Measurements from ENCODE around the gene ZNF766. TPM values are rescaled to one million over a fixed set of nuclear protein-coding genes. Genes with fewer than 3 reads are reported as not detected.

The ZNF766 gene
- total and polyA plus RNA-seq, 2 of the 8 experiments (the other 6 are each of a cell fraction or from before 2014, with no cell fraction given), result 8.3 to 31.9 TPM

DNA sequence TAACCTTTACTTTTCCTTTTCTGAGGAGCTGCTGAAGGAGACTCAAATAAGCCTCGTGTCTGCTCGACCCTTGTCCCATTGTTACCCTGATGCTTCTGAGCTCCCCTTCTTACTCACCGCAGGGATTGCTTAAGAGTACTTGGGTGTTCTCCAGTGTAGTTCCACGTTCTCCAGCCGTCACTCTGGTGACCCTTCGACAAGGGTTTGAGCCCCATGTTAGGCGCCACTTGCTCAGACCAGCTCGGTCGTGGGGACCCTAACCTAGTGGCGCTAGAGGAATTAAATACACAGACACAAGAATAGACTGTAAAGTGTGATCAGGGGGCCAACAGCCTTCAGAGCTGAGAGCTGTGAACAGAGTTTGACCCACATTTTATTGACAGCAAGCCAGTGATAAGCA is 37.9 kb downstream of the ZNF766 start:
- WGBS, 2 experiments (ENCODE audit: extremely low coverage in 1 of 2, insufficient coverage in 1 of 2, insufficient read length in 1 of 2, insufficient replicate concordance in 2 of 2, low coverage in 1 of 2, low lambda C conversion rate in 2 of 2, missing lambda C conversion rate in 1 of 2), result 97% methylated on average over 10 of the region's 10 CpGs; no CpG with 5 or more reads in 1 of the 2 experiments
- H3K4me2 ChIP-seq (ENCODE audit: insufficient read depth in 1 of 2, low read depth in 2 of 2, low read length in 2 of 2), result no peak overlapping the region
- TF ChIP-seq, protein P1, sequence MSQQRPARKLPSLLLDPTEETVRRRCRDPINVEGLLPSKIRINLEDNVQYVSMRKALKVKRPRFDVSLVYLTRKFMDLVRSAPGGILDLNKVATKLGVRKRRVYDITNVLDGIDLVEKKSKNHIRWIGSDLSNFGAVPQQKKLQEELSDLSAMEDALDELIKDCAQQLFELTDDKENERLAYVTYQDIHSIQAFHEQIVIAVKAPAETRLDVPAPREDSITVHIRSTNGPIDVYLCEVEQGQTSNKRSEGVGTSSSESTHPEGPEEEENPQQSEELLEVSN (IDR thresholded peaks at IDR 0.05), result no peak
- no peak for TF ChIP-seq CHD2 (IDR thresholded peaks at IDR 0.05; ENCODE audit: low read length)
- TF ChIP-seq CBX5 (IDR thresholded peaks at IDR 0.05; ENCODE audit: low read depth, low read length), result no peak

More for the DNA sequence above, 37.9 kb downstream of the ZNF766 start:
- no peak overlapping the region for H3K14ac ChIP-seq (ENCODE audit: insufficient read length)
- no peak overlapping the region for H2AFZ ChIP-seq (ENCODE audit: low read length)
- no peak overlapping the region for H4K8ac ChIP-seq (ENCODE audit: extremely low read depth, insufficient read depth, low read length)
- FAIRE-seq (no peak), DNase-seq (ENCODE audit: low read depth in 1 of 2, low spot score in 2 of 2) (peak in 1 of 2 experiments; percentile 53)
- no peak overlapping the region for H2BK15ac ChIP-seq (ENCODE audit: low read length)
- CTCF ChIA-PET (ENCODE audit: partially characterized antibody), result interaction anchor here (0.9 to 1.8 kb wide), 3 partner anchors 26 to 59 kb away, joined by 3 to 6 read pairs (median 3); no protein-coding TSS in a partner anchor
- H3K36me3 ChIP-seq (ENCODE audit: control insufficient read depth in 2 of 4, insufficient read depth in 4 of 4, low read length in 3 of 4), result peaks cover 4 to 88% (median 47%) of the 10 kb centered on the region in 4 experiments; a peak in 6 of 8 replicates
- H4K91ac ChIP-seq (replicated peaks; ENCODE audit: insufficient read length, low read length), result no peak overlapping the region
- no peak overlapping the region for H3K4ac ChIP-seq (replicated peaks; ENCODE audit: insufficient read length, low read depth, low read length)
- no peak overlapping the region for H2BK120ac ChIP-seq (replicated peaks; ENCODE audit: low read depth, low read length)
- POLR2A ChIA-PET (ENCODE audit: partially characterized antibody), result interaction anchor here (1.0 kb wide), 1 partner anchor 42 kb away, joined by 3 read pairs; no protein-coding TSS in a partner anchor
- H3K4me1 ChIP-seq (replicated peaks in 1 of 4; ENCODE audit: control insufficient read depth in 3 of 4, insufficient read depth in 4 of 4, low read length in 3 of 4), result no peaks in the 10 kb centered on the region
- no peaks in the 10 kb centered on the region for H3K27me3 ChIP-seq (replicated peaks in 1 of 4; ENCODE audit: control insufficient read depth in 3 of 4, extremely low read depth in 1 of 4, insufficient read depth in 3 of 4, low read length in 3 of 4)
- H4K5ac ChIP-seq (ENCODE audit: insufficient read length, low read depth, low read length), result no peak overlapping the region
- H3K79me1 ChIP-seq (ENCODE audit: low read depth, low read length), result no peaks in the 10 kb centered on the region
- H3K56ac ChIP-seq (replicated peaks; ENCODE audit: insufficient read length, low read depth, low read length), result no peak overlapping the region
- H4K20me1 ChIP-seq (replicated peaks in 1 of 2; ENCODE audit: control insufficient read depth in 1 of 2, insufficient read depth in 2 of 2, low read length in 2 of 2), result no peaks in the 10 kb centered on the region
- H3K18ac ChIP-seq (ENCODE audit: extremely low read depth, low read length), result no peak overlapping the region
- no peak overlapping the region for H3K27ac ChIP-seq (ENCODE audit: low read depth, low read length)
- no peaks in the 10 kb centered on the region for H3K23me2 ChIP-seq (ENCODE audit: low read depth, low read length)
- no peak overlapping the region for H2BK20ac ChIP-seq (ENCODE audit: low read length)
- H3K23ac ChIP-seq (ENCODE audit: insufficient read length), result no peak overlapping the region
- no peaks in the 10 kb centered on the region for H3K79me2 ChIP-seq (ENCODE audit: control insufficient read depth in 1 of 2, insufficient read depth in 2 of 2, low read length in 2 of 2)
- H3K4me3 ChIP-seq (ENCODE audit: extremely low read depth in 1 of 4, insufficient read depth in 2 of 4, low read depth in 3 of 4, low read length in 4 of 4), result no peak overlapping the region
- no peak overlapping the region for H2BK5ac ChIP-seq (ENCODE audit: low read depth, low read length)
- peaks cover 48 to 60% of the 10 kb centered on the region in 2 experiments for H3K9me3 ChIP-seq (ENCODE audit: insufficient read depth in 2 of 2, low read depth in 1 of 2, low read length in 1 of 2)
- H2BK12ac ChIP-seq (ENCODE audit: low read depth, low read length), result no peak overlapping the region
- H2AK5ac ChIP-seq (ENCODE audit: low read depth, low read length), result no peak overlapping the region
- H3K9ac ChIP-seq (replicated peaks in 1 of 4; ENCODE audit: extremely low read depth in 1 of 4, low read depth in 3 of 4, low read length in 3 of 4), result no peak overlapping the region

Measured in H1 (cell line).